ENCODE results near the gene HSPA4.

HSPA4 gene

GRCh38 chr5:133051061-133051541, 712 bp upstream of the HSPA4 start:
- no peak for TF ChIP-seq FOXP2 (optimal IDR thresholded peaks at IDR 0.05; ENCODE audit: borderline replicate concordance, extremely low read depth, extremely low read length, insufficient read depth)
- no peak for TF ChIP-seq TAF1 (IDR thresholded peaks at IDR 0.05; ENCODE audit: borderline replicate concordance, insufficient read depth, low read length)
- no peak; the same call in 1 of the 2 replicates for TF ChIP-seq POLR2AphosphoS5 (IDR thresholded peaks at IDR 0.05; ENCODE audit: low read depth, low read length)
- TF ChIP-seq, protein P1, sequence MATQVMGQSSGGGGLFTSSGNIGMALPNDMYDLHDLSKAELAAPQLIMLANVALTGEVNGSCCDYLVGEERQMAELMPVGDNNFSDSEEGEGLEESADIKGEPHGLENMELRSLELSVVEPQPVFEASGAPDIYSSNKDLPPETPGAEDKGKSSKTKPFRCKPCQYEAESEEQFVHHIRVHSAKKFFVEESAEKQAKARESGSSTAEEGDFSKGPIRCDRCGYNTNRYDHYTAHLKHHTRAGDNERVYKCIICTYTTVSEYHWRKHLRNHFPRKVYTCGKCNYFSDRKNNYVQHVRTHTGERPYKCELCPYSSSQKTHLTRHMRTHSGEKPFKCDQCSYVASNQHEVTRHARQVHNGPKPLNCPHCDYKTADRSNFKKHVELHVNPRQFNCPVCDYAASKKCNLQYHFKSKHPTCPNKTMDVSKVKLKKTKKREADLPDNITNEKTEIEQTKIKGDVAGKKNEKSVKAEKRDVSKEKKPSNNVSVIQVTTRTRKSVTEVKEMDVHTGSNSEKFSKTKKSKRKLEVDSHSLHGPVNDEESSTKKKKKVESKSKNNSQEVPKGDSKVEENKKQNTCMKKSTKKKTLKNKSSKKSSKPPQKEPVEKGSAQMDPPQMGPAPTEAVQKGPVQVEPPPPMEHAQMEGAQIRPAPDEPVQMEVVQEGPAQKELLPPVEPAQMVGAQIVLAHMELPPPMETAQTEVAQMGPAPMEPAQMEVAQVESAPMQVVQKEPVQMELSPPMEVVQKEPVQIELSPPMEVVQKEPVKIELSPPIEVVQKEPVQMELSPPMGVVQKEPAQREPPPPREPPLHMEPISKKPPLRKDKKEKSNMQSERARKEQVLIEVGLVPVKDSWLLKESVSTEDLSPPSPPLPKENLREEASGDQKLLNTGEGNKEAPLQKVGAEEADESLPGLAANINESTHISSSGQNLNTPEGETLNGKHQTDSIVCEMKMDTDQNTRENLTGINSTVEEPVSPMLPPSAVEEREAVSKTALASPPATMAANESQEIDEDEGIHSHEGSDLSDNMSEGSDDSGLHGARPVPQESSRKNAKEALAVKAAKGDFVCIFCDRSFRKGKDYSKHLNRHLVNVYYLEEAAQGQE (IDR thresholded peaks at IDR 0.05; ENCODE audit: insufficient read depth in 1 of 2, low read depth in 2 of 2, low read length in 2 of 2) = no peak
- TF ChIP-seq SIN3A (IDR thresholded peaks at IDR 0.05; ENCODE audit: borderline replicate concordance, insufficient read depth, low read length) = no peak

DNA sequence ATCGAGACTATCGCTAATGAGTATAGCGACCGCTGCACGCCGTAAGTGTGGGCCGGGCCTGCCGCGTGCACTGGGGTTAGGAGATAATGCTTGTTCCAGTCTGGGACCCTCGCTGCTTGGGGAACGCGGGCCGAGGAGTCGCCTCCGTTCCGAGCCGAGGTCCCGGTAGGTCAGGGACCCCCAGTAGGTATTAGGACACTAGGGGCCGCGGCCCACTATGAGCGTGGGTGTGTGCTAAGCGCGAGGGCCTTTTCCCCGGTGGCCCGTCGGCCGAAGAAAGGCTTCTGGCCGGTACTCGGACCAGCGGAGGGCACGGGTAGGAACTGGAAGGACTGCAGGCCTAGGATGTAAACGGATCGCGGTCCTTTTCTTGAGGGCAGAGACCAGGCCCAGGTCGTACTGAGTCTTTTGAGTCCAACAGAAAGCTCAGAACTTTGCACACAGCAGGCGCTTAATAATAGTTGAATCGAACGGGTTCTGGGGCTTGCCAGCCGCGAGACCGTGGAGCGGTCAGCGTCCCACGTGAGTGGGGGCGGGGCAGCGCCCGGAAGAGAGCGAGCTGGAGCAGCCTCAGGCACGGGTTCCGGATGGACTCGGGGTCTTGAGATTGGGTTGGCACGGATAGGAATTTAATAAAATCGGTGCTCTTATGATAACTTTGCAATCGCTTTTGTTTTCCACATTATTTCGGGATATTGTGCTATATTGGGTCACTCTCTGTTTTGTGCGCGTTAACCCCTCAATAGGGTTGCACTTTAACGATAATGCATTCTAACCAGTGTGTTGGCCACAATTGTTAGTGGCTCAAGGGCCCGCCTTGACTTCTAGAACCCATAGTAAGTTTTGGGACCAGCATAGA, 733 bp downstream of the HSPA4 start:
- TF ChIP-seq, protein P1 (IDR thresholded peaks at IDR 0.05; ENCODE audit: insufficient read depth in 1 of 2, low read depth in 2 of 2, low read length in 2 of 2) = no peak; a peak in 1 of 4 replicates
- TF ChIP-seq TAF1 (IDR thresholded peaks at IDR 0.05; ENCODE audit: borderline replicate concordance, insufficient read depth, low read length) = peak; percentile 56; the same call in 1 of the 2 replicates
- peak; percentile 41; the same call in 1 of the 2 replicates for TF ChIP-seq POLR2AphosphoS5 (IDR thresholded peaks at IDR 0.05; ENCODE audit: low read depth, low read length)
- TF ChIP-seq FOXP2 (optimal IDR thresholded peaks at IDR 0.05; ENCODE audit: borderline replicate concordance, extremely low read depth, extremely low read length, insufficient read depth) = peak; percentile 42
- TF ChIP-seq SIN3A (IDR thresholded peaks at IDR 0.05; ENCODE audit: borderline replicate concordance, insufficient read depth, low read length) = peak; percentile 91; the same call in 1 of the 2 replicates

- TF ChIP-seq TAF1 (IDR thresholded peaks at IDR 0.05; ENCODE audit: borderline replicate concordance, insufficient read depth, low read length) (no peak), SIN3A (IDR thresholded peaks at IDR 0.05; ENCODE audit: borderline replicate concordance, insufficient read depth, low read length) (no peak), FOXP2 (optimal IDR thresholded peaks at IDR 0.05; ENCODE audit: borderline replicate concordance, extremely low read depth, extremely low read length, insufficient read depth) (no peak), POLR2AphosphoS5 (IDR thresholded peaks at IDR 0.05; ENCODE audit: low read depth, low read length) (no peak)
- TF ChIP-seq, protein P1 (IDR thresholded peaks at IDR 0.05; ENCODE audit: insufficient read depth in 1 of 2, low read depth in 2 of 2, low read length in 2 of 2) = no peak
Measured at GRCh38 chr5:133053448-133053847, 1.6 kb downstream of the HSPA4 start.

DNA sequence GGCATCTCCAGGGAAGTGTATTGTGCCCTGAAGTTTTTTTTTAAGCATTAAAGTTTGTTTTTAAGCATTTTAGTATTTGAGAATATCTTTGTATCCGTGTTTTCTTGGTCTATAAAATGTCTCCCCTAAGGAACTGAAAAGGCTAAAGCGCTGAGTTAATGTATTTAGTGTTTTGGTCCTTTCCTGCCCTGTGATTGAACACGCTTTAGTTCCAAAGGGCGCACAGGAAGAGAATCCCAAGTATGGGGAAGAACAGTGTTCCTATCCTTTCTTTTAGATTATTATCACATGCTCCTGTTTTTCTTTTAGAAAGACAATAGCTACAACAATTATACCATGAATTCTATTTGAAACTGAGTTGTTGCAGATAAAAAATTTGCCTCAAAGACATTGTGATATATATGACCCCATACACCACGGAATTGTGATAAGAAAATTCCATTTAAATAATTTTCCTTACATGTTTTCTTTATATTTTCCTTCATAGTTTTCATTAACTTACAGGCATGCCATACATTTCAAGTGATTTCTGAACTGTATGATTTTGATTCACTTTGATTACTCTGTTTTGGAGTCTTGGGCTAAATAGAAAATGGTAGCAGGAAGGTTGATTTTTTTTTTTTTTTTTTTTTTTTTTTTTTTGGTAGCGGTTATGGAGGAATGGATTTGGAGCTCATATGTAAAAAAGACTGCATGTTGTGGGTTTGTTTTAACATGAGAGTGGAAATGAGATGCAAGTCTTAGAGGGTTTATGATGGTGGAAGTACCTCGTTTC, 3.1 kb downstream of the HSPA4 start:
- TF ChIP-seq FOXP2 (optimal IDR thresholded peaks at IDR 0.05; ENCODE audit: borderline replicate concordance, extremely low read depth, extremely low read length, insufficient read depth) (no peak), POLR2AphosphoS5 (IDR thresholded peaks at IDR 0.05; ENCODE audit: low read depth, low read length) (no peak), SIN3A (IDR thresholded peaks at IDR 0.05; ENCODE audit: borderline replicate concordance, insufficient read depth, low read length) (no peak), TAF1 (IDR thresholded peaks at IDR 0.05; ENCODE audit: borderline replicate concordance, insufficient read depth, low read length) (no peak)
- TF ChIP-seq, protein P1 (IDR thresholded peaks at IDR 0.05; ENCODE audit: insufficient read depth in 1 of 2, low read depth in 2 of 2, low read length in 2 of 2) = no peak
